Dermis blood vessel endothelial cell (primary cell): ENCODE data around the gene FAM227B. TPM values are rescaled to one million over a fixed set of nuclear protein-coding genes. Genes with fewer than 3 reads are reported as not detected.
"Not testable (repeated sequence)": the region's sequence is repeated elsewhere in the genome, so short reads cannot be mapped to it uniquely, and the experiment has no call there.

Source experiments
- DNase-seq: peaks from one replicate; pipeline ENCODE4 v3.0.0; 2010
- total RNA-seq: library from RNA; depleted of rRNA; stranded (reverse); fragments of >200 nt; gene quantifications from 2 replicates; pipeline ENCODE4 v1.2.3, GENCODE V29; 2014

FAM227B gene
- total RNA-seq, 1 donor from 2014 or later = 1.4 TPM

DNA sequence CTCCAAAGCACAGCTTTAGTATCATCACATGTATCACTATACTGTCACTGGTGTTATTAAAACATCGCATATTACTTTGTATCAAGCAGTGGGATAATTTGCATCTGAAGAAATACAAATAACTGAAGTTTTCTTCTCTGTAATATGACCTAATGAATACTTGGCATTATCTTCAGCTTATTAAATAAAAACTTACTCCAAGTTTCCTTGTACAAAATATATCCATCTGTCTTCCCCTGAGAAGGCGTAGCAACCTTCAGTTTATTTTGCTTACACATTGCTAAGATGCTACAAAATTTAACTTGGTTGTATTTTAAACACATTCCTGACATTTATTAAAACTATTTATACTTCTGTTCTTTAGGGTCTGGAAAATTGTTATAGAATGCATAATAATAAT lies 183.9 kb downstream of the FAM227B start:
- no peak for DNase-seq

GRCh38 chr15:49435174-49435573 lies 185.4 kb downstream of the FAM227B start:
- DNase-seq = no peak

- no peak for DNase-seq
Measured at GRCh38 chr15:49430046-49430445, 190.6 kb downstream of the FAM227B start.

GRCh38 chr15:49428409-49429095 lies 192.1 kb downstream of the FAM227B start:
- DNase-seq = no peak

- DNase-seq = no peak
Measured at GRCh38 chr15:49427372-49427771, 193.2 kb downstream of the FAM227B start.

- no peak for DNase-seq
Measured at GRCh38 chr15:49424954-49425353, 195.7 kb downstream of the FAM227B start.

GRCh38 chr15:49423901-49424550 lies 196.6 kb downstream of the FAM227B start:
- DNase-seq = no peak

DNA sequence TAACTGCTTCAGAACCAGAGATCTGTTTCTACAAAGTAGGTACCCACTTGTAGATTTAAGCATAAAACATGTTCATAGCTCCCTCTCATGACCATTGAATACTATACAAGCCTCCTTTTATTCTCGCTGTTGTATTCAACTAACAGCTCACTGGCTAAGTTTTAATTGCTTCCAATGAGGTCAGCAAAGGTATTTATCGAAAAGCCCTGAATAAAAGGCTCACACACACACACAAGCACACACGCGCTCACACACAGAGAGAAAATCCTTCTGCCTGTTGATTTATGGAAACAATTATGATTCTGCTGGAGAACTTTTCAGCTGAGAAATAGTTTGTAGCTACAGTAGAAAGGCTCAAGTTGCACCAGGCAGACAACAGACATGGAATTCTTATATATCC lies 197.6 kb downstream of the FAM227B start, which contains the start of gene FGF7:
Gene FGF7 (plus strand): TSS at position 222 of the 400 bp plus-strand sequence. CDS start 1,056 bp downstream, outside the sequence.
- DNase-seq = no peak

- DNase-seq = peak; percentile 69
Measured at GRCh38 chr15:49421991-49422390, 198.6 kb downstream of the FAM227B start.

DNA sequence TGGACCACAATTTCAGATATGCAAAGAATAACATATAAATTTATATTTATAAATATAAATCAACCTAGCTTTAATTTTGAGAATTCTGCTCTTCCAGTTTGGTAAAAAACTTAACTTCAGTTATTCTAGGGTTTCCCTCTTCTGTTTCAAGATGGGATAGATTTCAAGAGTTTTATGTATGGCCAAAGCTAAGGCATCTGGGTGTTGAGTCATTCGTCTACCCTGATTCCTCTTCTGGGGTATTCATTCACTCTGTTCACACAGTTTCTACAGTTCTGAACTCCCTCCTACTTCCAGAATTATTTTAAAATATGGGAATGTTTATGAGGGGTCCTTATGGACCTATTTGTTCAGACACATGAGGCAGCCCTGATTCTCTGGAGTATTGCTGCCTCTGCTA lies 201.8 kb downstream of the FAM227B start:
- DNase-seq = no peak

- peak; percentile 11 for DNase-seq
Measured at GRCh38 chr15:49415638-49416037, 205.0 kb downstream of the FAM227B start.

GRCh38 chr15:49415149-49415548 lies 205.5 kb downstream of the FAM227B start:
- DNase-seq = no peak

DNA sequence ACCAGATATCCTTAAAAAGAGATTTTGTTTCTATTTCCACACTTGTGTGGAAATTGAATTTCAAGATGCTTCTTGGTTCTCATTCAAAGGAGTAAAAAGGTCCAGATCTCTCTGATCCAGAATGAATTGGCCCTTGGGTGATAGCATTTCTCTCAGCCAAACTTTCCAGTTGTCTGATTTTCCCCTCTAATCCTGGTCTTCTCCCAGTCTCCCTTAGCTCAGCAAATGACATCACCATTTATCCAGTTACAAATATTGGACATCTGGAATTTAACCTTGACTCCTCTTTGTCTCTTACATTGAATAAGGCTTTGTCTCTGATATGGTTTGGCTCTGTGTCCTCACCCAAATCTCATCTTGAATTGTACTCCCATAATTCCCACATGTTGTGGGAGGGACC lies 207.8 kb downstream of the FAM227B start:
- DNase-seq = no peak

GRCh38 chr15:49410641-49411040 lies 210.0 kb downstream of the FAM227B start:
- no peak for DNase-seq

DNA sequence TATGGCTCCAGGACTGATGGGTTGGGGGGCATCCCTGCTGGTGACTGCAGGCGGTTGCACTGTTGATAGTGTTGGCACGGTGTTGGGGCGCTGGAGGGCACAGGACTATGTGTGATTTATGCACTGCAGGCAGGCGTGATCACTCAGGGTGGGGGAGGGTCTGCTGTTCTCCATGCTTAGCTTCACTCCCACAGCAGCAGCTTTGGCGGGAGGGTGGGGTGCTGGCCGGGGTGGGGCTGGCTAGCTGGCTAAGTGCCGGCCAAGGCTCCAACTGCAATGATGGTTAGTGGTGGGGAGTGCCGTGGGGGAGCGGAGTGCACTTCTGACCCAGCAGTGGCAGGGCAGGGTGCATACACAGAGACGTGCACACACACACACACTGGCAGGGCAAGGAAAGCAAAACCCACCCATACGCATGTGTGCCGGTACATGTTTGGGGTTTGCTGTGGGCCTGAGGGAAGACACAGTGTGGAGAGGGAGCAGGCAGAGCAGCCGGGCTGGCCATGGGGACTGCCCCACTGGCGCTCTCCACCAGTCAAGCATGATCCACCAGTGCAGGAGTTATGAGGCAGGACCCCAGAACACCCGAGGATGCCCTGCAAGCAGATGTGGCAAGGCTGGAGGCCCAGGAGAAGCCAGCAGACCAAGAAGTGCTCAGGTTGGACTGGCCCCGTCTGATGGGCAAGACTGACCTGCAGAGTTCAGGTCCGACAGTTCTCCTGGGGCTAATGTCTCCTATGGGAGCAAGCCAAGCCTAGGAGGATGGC lies 214.1 kb downstream of the FAM227B start:
- no peak for DNase-seq

GRCh38 chr15:49402515-49403296 lies 217.9 kb downstream of the FAM227B start:
- DNase-seq = not testable (repeated sequence)

- DNase-seq = no peak
Measured at GRCh38 chr15:49387471-49387870, 233.1 kb downstream of the FAM227B start.

DNA sequence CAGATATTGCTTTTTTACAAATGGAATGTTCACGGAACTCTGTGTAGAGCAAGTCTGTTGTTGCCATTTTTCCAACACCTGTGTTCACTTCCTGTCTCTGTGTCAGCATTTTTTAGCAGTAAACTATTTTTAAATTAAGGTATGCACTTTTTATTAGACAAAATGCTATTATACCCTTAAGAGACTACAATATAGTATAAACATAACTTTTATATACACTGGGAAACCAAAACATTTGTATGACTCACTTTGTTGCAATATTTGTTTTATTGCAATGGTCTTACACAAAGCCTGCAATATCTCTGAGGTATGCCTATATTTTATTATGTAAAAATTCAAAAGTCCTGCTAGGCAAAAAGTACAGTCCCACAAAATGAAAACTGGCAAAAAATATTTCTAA lies 237.4 kb downstream of the FAM227B start:
- DNase-seq = no peak

DNA sequence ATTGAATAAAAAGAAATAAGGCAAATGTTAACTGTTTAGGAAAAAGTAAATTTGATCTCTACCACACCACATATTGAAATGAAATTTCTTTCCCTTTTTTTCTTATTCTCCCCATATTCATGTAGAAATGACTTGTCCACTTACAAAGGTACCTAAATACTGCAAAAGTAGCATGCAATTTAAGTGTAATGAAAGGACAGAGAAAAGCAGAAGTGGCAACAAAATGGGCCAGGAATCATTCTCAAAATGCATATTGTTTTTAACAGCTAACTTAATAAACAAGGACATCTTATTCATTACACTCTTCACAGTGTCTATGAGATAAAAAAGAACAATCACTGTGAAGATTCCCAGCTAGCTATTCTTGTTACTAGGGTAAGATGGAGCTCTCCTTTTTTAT lies 238.2 kb downstream of the FAM227B start:
- no peak for DNase-seq

- DNase-seq = no peak
Measured at GRCh38 chr15:49380912-49381311, 239.7 kb downstream of the FAM227B start.

DNA sequence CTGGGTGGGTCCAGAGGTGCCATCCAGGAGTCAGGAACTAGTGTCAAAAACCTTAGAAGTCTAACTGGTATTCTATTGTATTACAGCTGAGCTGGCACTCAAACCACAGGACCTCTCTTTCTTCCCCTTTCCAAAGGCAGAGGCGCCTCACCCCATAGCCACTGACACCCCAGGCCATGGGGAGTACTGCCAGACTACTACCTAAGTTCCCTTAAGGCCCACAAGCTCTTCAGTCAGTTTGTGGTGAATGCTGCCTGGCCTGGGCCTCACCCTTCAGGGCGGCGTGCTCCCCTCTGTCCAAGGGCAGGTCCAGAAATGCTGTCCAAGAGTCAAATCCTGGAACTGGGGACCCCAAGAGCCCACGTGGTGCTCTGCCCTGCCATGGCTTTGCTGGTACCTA lies 240.6 kb downstream of the FAM227B start:
- DNase-seq = no peak

- no peak for DNase-seq
Measured at GRCh38 chr15:49372366-49372765, 248.3 kb downstream of the FAM227B start.

DNA sequence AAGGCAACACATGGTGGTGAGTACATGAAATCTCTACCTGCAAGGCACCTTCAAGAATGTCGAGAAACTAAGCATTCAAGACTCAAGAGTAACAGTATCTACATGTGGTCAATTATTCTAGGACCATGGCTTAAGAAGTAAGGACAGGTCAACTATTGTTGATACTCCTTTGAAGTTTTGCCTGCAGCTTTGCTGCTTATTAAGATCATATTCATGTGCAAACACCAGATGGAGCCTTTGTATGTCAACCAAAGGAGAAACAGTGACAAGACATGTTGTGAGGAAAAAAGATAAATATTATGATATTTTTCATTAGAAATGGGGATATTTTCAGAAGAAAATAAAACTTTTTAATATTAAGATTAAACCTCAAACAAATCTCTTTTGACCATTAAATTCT lies 249.8 kb downstream of the FAM227B start:
- DNase-seq = peak; percentile 1
